AG09309 (cell line): Measurements from ENCODE around the gene VIPAS39.
A peak's percentile ranks its signal among the peaks of the same experiment; 100 is the strongest.

Experiments
- DNase-seq: peaks from one replicate; pipeline ENCODE4 v3.0.0-alpha.2; 2010; ENCODE audit warnings: low read depth
- H3K4me3 ChIP-seq: 2 replicates; pipeline ENCODE4 v1.5.1; 2011; ENCODE audit warnings: mild to moderate bottlenecking, low read depth, low read length, moderate library complexity; ENCODE audit not compliant: control insufficient read depth
- CTCF ChIP-seq: IDR thresholded peaks from 2 replicates; pipeline ENCODE4 v1.5.1; 2011; ENCODE audit warnings: mild to moderate bottlenecking, low read depth, low read length, inconsistent platforms; ENCODE audit not compliant: insufficient read depth, control insufficient read depth; ENCODE audit errors: missing control alignments

The VIPAS39 gene

DNA sequence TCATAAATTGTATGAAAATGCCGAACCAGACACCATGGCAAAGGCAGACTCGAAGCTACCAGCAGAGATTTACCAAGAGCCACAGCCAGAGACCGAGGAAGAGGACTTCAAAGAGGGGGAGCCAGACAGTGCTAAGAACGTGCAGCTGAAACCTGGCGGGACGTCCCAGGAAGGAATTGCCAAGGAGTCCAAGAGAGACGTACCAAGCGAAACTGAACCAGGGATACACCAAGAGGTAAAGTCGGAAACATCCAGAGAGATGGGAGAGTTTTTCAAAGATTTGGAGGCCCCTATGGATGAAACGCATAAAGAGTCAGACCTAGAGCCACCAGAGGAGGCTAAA is 79.9 kb downstream of the VIPAS39 start:
- no peak for TF ChIP-seq CTCF
- H3K4me3 ChIP-seq: peak overlapping the region; percentile 85
- DNase-seq: no peak

GRCh38 chr14:77376771-77377501 is 80.5 kb downstream of the VIPAS39 start, which contains the start of the genes SAMD15 and TMED8:
TSS of gene SAMD15 (plus strand) at chr14:77377379. CDS start at chr14:77377419, 40 bp downstream.
TSS of gene TMED8 (minus strand) at chr14:77377094. CDS start at chr14:77377053, 41 bp downstream.
- peak; percentile 47 for DNase-seq
- H3K4me3 ChIP-seq: peak within 1 kb of the TSS; percentile 85
- no peak for TF ChIP-seq CTCF
